ENCODE results near the gene MMP21.

Gene MMP21

DNA sequence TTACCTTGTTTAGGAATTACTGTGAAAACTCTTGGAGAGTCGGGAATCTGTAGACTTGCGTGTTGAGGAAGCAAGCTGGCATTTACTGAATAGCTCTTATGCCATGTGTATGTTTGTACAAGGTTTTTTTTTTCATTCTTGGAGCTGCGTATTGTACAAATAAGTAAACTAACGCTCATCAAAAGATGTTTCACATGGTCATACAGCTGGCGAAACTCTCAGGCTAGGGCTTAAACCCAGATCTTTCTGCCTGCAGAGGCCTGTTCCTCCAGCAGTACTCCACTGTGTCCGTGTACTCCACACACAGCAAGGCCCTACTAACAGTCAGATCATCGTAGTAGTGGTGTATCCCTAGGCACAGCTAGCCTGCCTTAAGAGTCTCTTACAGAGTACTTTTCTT lies 48.7 kb downstream of the MMP21 start:
- Histone ChIP-seq H3K4me3 (ENCODE audit: low read length) (no peak overlapping the region), H3K79me2 (ENCODE audit: low read length) (peaks cover 9% of the 10 kb centered on the region), H3K27ac (ENCODE audit: low read length) (no peak overlapping the region), H3K4me2 (ENCODE audit: low read length) (no peak overlapping the region), H3K36me3 (replicated peaks; ENCODE audit: low read depth, low read length) (peaks cover 74% of the 10 kb centered on the region), H3K9ac (ENCODE audit: low read length) (no peak overlapping the region), H2AFZ (ENCODE audit: low read depth, low read length) (no peak overlapping the region), H3K4me1 (ENCODE audit: low read length) (peaks cover 2% of the 10 kb centered on the region; the same call in 1 of the 2 replicates), H3K9me3 (ENCODE audit: insufficient read depth, low read length) (no peaks in the 10 kb centered on the region), H3K27me3 (ENCODE audit: low read depth, low read length) (no peaks in the 10 kb centered on the region), H4K20me1 (ENCODE audit: insufficient read depth, low read length) (no peaks in the 10 kb centered on the region)
- TF ChIP-seq EZH2phosphoT487 (IDR thresholded peaks at IDR 0.05; ENCODE audit: low read depth): no peak
- TF ChIP-seq, protein P1, sequence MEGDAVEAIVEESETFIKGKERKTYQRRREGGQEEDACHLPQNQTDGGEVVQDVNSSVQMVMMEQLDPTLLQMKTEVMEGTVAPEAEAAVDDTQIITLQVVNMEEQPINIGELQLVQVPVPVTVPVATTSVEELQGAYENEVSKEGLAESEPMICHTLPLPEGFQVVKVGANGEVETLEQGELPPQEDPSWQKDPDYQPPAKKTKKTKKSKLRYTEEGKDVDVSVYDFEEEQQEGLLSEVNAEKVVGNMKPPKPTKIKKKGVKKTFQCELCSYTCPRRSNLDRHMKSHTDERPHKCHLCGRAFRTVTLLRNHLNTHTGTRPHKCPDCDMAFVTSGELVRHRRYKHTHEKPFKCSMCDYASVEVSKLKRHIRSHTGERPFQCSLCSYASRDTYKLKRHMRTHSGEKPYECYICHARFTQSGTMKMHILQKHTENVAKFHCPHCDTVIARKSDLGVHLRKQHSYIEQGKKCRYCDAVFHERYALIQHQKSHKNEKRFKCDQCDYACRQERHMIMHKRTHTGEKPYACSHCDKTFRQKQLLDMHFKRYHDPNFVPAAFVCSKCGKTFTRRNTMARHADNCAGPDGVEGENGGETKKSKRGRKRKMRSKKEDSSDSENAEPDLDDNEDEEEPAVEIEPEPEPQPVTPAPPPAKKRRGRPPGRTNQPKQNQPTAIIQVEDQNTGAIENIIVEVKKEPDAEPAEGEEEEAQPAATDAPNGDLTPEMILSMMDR (IDR thresholded peaks at IDR 0.05; ENCODE audit: low read depth, low read length): no peak

DNA sequence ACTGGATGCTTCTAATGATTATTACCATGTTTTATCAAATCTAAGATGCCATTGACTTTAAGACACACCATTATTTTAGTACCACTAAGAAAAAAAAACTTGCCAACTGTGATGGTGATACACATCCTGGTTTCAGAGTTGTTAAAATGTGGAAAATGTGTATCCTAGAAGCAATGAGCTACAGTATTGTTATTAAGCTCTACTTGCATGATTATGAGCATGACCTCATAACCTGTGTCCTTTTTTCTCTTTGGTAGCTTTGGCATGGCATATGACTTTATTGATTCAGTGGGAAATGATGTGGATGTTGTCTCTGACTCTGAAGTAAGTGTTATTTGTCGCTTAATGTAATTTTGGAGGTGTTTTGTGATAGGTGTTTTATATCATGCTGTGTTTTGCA lies 52.8 kb downstream of the MMP21 start:
- H3K9me3 ChIP-seq (ENCODE audit: insufficient read depth, low read length): no peaks in the 10 kb centered on the region
- H3K9ac ChIP-seq (ENCODE audit: low read length): no peak overlapping the region
- H3K79me2 ChIP-seq (ENCODE audit: low read length): peaks cover 33% of the 10 kb centered on the region
- peaks cover 51% of the 10 kb centered on the region for H3K36me3 ChIP-seq (replicated peaks; ENCODE audit: low read depth, low read length)
- H3K27me3 ChIP-seq (ENCODE audit: low read depth, low read length): no peaks in the 10 kb centered on the region
- peaks cover 19% of the 10 kb centered on the region for H3K4me1 ChIP-seq (ENCODE audit: low read length)
- H3K4me2 ChIP-seq (ENCODE audit: low read length): no peak overlapping the region
- TF ChIP-seq, protein P1 (IDR thresholded peaks at IDR 0.05; ENCODE audit: low read depth, low read length): no peak
- no peak for TF ChIP-seq EZH2phosphoT487 (IDR thresholded peaks at IDR 0.05; ENCODE audit: low read depth)
- H4K20me1 ChIP-seq (ENCODE audit: insufficient read depth, low read length): no peaks in the 10 kb centered on the region
- H3K4me3 ChIP-seq (ENCODE audit: low read length): no peak overlapping the region
- no peak overlapping the region for H2AFZ ChIP-seq (ENCODE audit: low read depth, low read length)
- H3K27ac ChIP-seq (ENCODE audit: low read length): no peak overlapping the region

DNA sequence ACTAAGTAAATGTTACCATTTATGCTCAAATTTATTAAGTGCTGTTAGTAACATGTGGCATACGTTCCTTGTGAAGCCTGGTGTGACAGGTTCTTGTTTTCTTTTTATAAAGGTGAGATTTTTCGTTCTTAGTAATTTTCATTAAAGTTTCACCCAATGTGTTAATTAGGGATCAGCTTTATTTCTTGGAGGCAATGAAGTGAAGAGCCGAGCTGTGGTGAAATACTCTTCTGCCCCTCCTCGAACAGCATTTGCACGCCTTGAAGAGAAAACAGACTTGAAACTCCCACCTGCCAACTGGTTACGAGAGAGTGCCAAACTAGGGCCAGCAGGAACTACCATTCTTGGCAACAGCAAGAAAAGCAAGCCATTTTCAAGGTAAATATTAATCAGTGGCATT lies 54.6 kb downstream of the MMP21 start:
- Histone ChIP-seq H3K4me3 (ENCODE audit: low read length) (peak overlapping the region; percentile 93), H3K9ac (ENCODE audit: low read length) (peak overlapping the region; percentile 92; the same call in 1 of the 2 replicates), H2AFZ (ENCODE audit: low read depth, low read length) (no peak overlapping the region), H4K20me1 (ENCODE audit: insufficient read depth, low read length) (no peaks in the 10 kb centered on the region), H3K27ac (ENCODE audit: low read length) (peak overlapping the region; percentile 77), H3K36me3 (replicated peaks; ENCODE audit: low read depth, low read length) (peaks cover 39% of the 10 kb centered on the region), H3K27me3 (ENCODE audit: low read depth, low read length) (no peaks in the 10 kb centered on the region), H3K4me1 (ENCODE audit: low read length) (peaks cover 19% of the 10 kb centered on the region), H3K9me3 (ENCODE audit: insufficient read depth, low read length) (no peaks in the 10 kb centered on the region), H3K4me2 (ENCODE audit: low read length) (peak overlapping the region; percentile 67), H3K79me2 (ENCODE audit: low read length) (peaks cover 33% of the 10 kb centered on the region)
- TF ChIP-seq, protein P1 (IDR thresholded peaks at IDR 0.05; ENCODE audit: low read depth, low read length): no peak
- TF ChIP-seq EZH2phosphoT487 (IDR thresholded peaks at IDR 0.05; ENCODE audit: low read depth): no peak

DNA sequence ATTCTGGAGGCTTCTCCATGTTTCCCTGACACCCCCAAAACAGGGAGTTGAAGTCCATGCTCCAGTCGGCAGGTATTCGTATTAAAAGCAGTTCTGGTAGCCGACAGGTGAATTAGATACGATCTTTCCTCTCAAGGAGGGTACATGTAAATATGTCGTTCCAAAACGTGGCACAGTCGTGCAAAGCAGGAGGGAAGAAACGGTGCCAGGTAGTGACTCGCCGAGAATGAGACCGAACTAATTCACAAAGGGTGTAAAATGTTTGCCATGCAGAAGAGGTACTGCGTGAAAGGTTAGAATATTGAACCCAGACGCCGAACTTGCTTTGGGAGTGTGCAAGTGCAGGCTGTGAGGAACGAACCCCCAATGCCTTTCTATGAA lies 55.6 kb downstream of the MMP21 start:
- Histone ChIP-seq H3K36me3 (replicated peaks; ENCODE audit: low read depth, low read length) (peaks cover 35% of the 10 kb centered on the region), H3K4me2 (ENCODE audit: low read length) (peak overlapping the region; percentile 67), H2AFZ (ENCODE audit: low read depth, low read length) (no peak overlapping the region; the same call in 1 of the 2 replicates), H3K27ac (ENCODE audit: low read length) (peak overlapping the region; percentile 77), H3K9me3 (ENCODE audit: insufficient read depth, low read length) (no peaks in the 10 kb centered on the region), H3K79me2 (ENCODE audit: low read length) (peaks cover 33% of the 10 kb centered on the region), H4K20me1 (ENCODE audit: insufficient read depth, low read length) (no peaks in the 10 kb centered on the region), H3K9ac (ENCODE audit: low read length) (peak overlapping the region; percentile 92), H3K4me1 (ENCODE audit: low read length) (peaks cover 19% of the 10 kb centered on the region), H3K27me3 (ENCODE audit: low read depth, low read length) (no peaks in the 10 kb centered on the region), H3K4me3 (ENCODE audit: low read length) (peak overlapping the region; percentile 93)
- TF ChIP-seq, protein P1 (IDR thresholded peaks at IDR 0.05; ENCODE audit: low read depth, low read length): no peak
- no peak for TF ChIP-seq EZH2phosphoT487 (IDR thresholded peaks at IDR 0.05; ENCODE audit: low read depth)

Measured in OCI-LY3 (cell line).